H9 (cell line): ENCODE data around the gene FLNA. TPM values are rescaled to one million over a fixed set of nuclear protein-coding genes. Genes with fewer than 3 reads are reported as not detected.

Experiments used
- DNase-seq: peaks from one replicate; pipeline ENCODE4 v3.0.0-alpha.2; 2017
- H2AFZ ChIP-seq: one replicate; pipeline ENCODE4 v1.6.1; 2013; ENCODE audit warnings: mild to moderate bottlenecking, low read length, control low read depth, moderate library complexity
- H2AK5ac ChIP-seq: 2 replicates; pipeline ENCODE4 v1.6.1; 2013; ENCODE audit warnings: low read length, control low read depth, mixed read lengths; ENCODE audit not compliant: insufficient read length
- H2BK120ac ChIP-seq: one replicate; pipeline ENCODE4 v1.6.1; 2013; ENCODE audit warnings: low read depth, mild to moderate bottlenecking, low read length, control low read depth, inconsistent platforms; ENCODE audit not compliant: poor library complexity, severe bottlenecking
- H2BK12ac ChIP-seq: 2 replicates; pipeline ENCODE4 v1.6.1; 2013; ENCODE audit warnings: low read length, control low read depth, mixed read lengths, low read depth; ENCODE audit not compliant: insufficient read length
- H2BK15ac ChIP-seq: 2 replicates; pipeline ENCODE4 v1.6.1; 2013; ENCODE audit warnings: low read depth, low read length, control low read depth
- H2BK20ac ChIP-seq: one replicate; pipeline ENCODE4 v1.6.1; 2013; ENCODE audit warnings: low read depth, mild to moderate bottlenecking, low read length, control low read depth, inconsistent platforms; ENCODE audit not compliant: poor library complexity, severe bottlenecking
- H2BK5ac ChIP-seq: 2 replicates; pipeline ENCODE4 v1.6.1; 2013; ENCODE audit warnings: low read length, control low read depth, mixed read lengths; ENCODE audit not compliant: insufficient read length
- H3K14ac ChIP-seq: 2 replicates; pipeline ENCODE4 v1.6.1; 2013; ENCODE audit warnings: low read length, control low read depth; ENCODE audit not compliant: insufficient read depth
- H3K18ac ChIP-seq: 2 replicates; pipeline ENCODE4 v1.6.1; 2013; ENCODE audit warnings: low read depth, mild to moderate bottlenecking, mixed read lengths, low read length, control low read depth; ENCODE audit not compliant: insufficient read length
- H3K23ac ChIP-seq: 2 replicates; pipeline ENCODE4 v1.6.1; 2013; ENCODE audit warnings: low read length, control low read depth, mixed read lengths, low read depth; ENCODE audit not compliant: insufficient read length
- H3K23me2 ChIP-seq: 2 replicates; pipeline ENCODE4 v1.6.1; 2013; ENCODE audit warnings: low read depth, mild to moderate bottlenecking, mixed read lengths, low read length, control low read depth; ENCODE audit not compliant: insufficient read length, poor library complexity, severe bottlenecking
- H3K27ac ChIP-seq: 2 replicates; pipeline ENCODE4 v1.5.1; 2013; ENCODE audit warnings: low read length, control low read depth, mixed read lengths, low read depth; ENCODE audit not compliant: insufficient read length
- H3K27me3 ChIP-seq: 2 replicates; pipeline ENCODE4 v1.6.1; 2013; ENCODE audit warnings: low read length, control low read depth, inconsistent platforms; ENCODE audit not compliant: insufficient read depth
- H3K4ac ChIP-seq: 2 replicates; pipeline ENCODE4 v1.6.1; 2013; ENCODE audit warnings: low read depth, mild to moderate bottlenecking, control low read depth, inconsistent platforms, low read length, moderate library complexity
- H3K4me1 ChIP-seq: 2 replicates; pipeline ENCODE4 v1.6.1; 2013; ENCODE audit warnings: low read length, control low read depth, inconsistent platforms; ENCODE audit not compliant: insufficient read depth
- H3K4me2 ChIP-seq: 2 replicates; pipeline ENCODE4 v1.6.1; 2013; ENCODE audit warnings: low read length, control low read depth, mixed read lengths; ENCODE audit not compliant: insufficient read length, insufficient read depth
- H3K56ac ChIP-seq: 2 replicates; pipeline ENCODE4 v1.6.1; 2013; ENCODE audit warnings: low read depth, mild to moderate bottlenecking, mixed read lengths, low read length, control low read depth; ENCODE audit not compliant: insufficient read length
- H3K79me1 ChIP-seq: 2 replicates; pipeline ENCODE4 v1.6.1; 2013; ENCODE audit warnings: low read depth, mild to moderate bottlenecking, moderate library complexity, low read length, control low read depth, inconsistent platforms; ENCODE audit not compliant: insufficient read depth, poor library complexity, severe bottlenecking
- H3K79me2 ChIP-seq: 2 replicates; pipeline ENCODE4 v1.6.1; 2013; ENCODE audit warnings: low read length, control low read depth, inconsistent platforms; ENCODE audit not compliant: insufficient read depth
- H3K9ac ChIP-seq: 2 replicates; pipeline ENCODE4 v1.6.1; 2013; ENCODE audit warnings: low read length, control low read depth, mixed read lengths; ENCODE audit not compliant: insufficient read length; ENCODE audit errors: extremely low read depth
- H3K9me3 ChIP-seq: one replicate; pipeline ENCODE4 v1.6.1; 2013; ENCODE audit warnings: low read depth, low read length, inconsistent platforms; ENCODE audit not compliant: control insufficient read depth
- H3T11ph ChIP-seq: one replicate; pipeline ENCODE4 v1.6.1; 2013; ENCODE audit warnings: mild to moderate bottlenecking, low read length, control low read depth, inconsistent platforms
- H4K20me1 ChIP-seq: one replicate; pipeline ENCODE4 v1.6.1; 2013; ENCODE audit not compliant: control insufficient read depth, insufficient read length, insufficient read depth
- H4K5ac ChIP-seq: 2 replicates; pipeline ENCODE4 v1.6.1; 2013; ENCODE audit warnings: low read depth, mild to moderate bottlenecking, mixed read lengths, low read length, control low read depth; ENCODE audit not compliant: insufficient read length
- H4K8ac ChIP-seq: replicated peaks from 2 replicates; pipeline ENCODE4 v1.6.1; 2013; ENCODE audit warnings: low read length, control low read depth, mixed read lengths, low read depth; ENCODE audit not compliant: insufficient read length
- H4K91ac ChIP-seq: 2 replicates; pipeline ENCODE4 v1.6.1; 2013; ENCODE audit warnings: low read depth, mild to moderate bottlenecking, moderate library complexity, mixed read lengths, low read length, control low read depth; ENCODE audit not compliant: insufficient read length
- H3K27ac Mint-ChIP-seq, 3 experiments: 2 replicates in 2 of 3; 3 replicates in 1 of 3; pipeline ENCODE4 v1.8.0; 2020 to 2021; ENCODE audit warnings: mixed read lengths in 3 of 3, mild to moderate bottlenecking in 1 of 3, moderate library complexity in 1 of 3
- H3K27me3 Mint-ChIP-seq: 2 replicates; pipeline ENCODE4 v1.8.0; 2021; ENCODE audit warnings: low read depth, mild to moderate bottlenecking, moderate library complexity, mixed read lengths
- H3K36me3 Mint-ChIP-seq, 3 experiments: 2 replicates in 2 of 3; 3 replicates in 1 of 3; pipeline ENCODE4 v1.8.0; 2020 to 2021; ENCODE audit warnings: low read depth in 3 of 3, mixed read lengths in 3 of 3; ENCODE audit not compliant: insufficient read depth in 1 of 3
- H3K4me1 Mint-ChIP-seq, 2 experiments: 2 replicates each; pipeline ENCODE4 v1.8.0; 2020; ENCODE audit warnings: mixed read lengths in 2 of 2
- H3K4me3 Mint-ChIP-seq, 2 experiments: 2 replicates in 1 of 2; 3 replicates in 1 of 2; pipeline ENCODE4 v1.8.0; 2020 to 2021; ENCODE audit warnings: mild to moderate bottlenecking in 2 of 2, mixed read lengths in 2 of 2, moderate library complexity in 1 of 2
- H3K9me3 Mint-ChIP-seq, 2 experiments: 2 replicates in 1 of 2; 3 replicates in 1 of 2; pipeline ENCODE4 v1.8.0; 2020; ENCODE audit warnings: mild to moderate bottlenecking in 2 of 2, mixed read lengths in 2 of 2, moderate library complexity in 1 of 2
- WGBS: extraction: QIAGEN DNeasy Blood & Tissue Kit; methylation state at CpG from one replicate; pipeline ENCODE4 v1.1.7; 2013; ENCODE audit warnings: missing lambda C conversion rate, low lambda C conversion rate, mixed read lengths; ENCODE audit not compliant: insufficient read length; ENCODE audit errors: extremely low coverage; 5-methylcytosine and 5-hydroxymethylcytosine counted together
- total RNA-seq: library from RNA; stranded (reverse); gene quantifications from 2 replicates; pipeline ENCODE4 v1.2.1, GENCODE V29; 2021
- TF ChIP-seq, protein P1 (sequence below): fragments of 200-600 bp; sonication (generic); conservative IDR thresholded peaks from 3 replicates; pipeline ENCODE4 v1.8.0; 2021; ENCODE audit warnings: antibody characterized with exemption, mild to moderate bottlenecking

The FLNA gene
- total RNA-seq, 1 experiment from 2014 or later = 957 TPM

DNA sequence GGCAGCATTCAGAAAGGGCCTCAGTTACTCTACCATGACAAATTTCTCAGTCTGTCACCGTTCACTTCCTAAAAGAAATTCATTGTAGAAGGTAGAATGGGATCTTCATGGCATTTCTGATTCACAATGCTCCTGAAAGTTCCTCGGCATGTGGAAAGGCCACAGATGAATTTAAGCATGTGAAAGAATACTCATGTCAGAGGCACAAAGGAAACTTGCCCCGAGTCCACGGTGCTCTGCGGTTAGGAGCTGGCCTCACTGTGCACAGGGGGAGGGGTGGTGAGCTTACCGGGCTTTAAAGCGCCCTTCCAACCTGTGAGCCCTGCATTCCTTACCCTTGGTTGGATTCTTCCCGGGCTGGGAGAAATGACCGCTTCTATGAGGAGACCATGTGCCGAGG lies 69.6 kb downstream of the FLNA start:
- Mint-ChIP-seq H3K27me3 (peaks cover 15% of the 10 kb centered on the region), H3K4me1 (peaks cover 2 to 16% of the 10 kb centered on the region in 2 experiments), H3K36me3 (peaks cover 0 to 8% (median 2%) of the 10 kb centered on the region in 3 experiments; a peak in 4 of 7 replicates), H3K9me3 (peaks cover 70 to 76% of the 10 kb centered on the region in 2 experiments), H3K27ac (no peak overlapping the region), H3K4me3 (no peak overlapping the region)
- H3K23ac ChIP-seq = no peak overlapping the region
- H3K4me2 ChIP-seq = no peak overlapping the region
- H3K79me2 ChIP-seq = no peaks in the 10 kb centered on the region
- no peaks in the 10 kb centered on the region for H3K79me1 ChIP-seq
- H3K27me3 ChIP-seq = no peaks in the 10 kb centered on the region
- peaks cover 38% of the 10 kb centered on the region for H3K9me3 ChIP-seq
- no peak overlapping the region for H2BK20ac ChIP-seq
- no peaks in the 10 kb centered on the region for H3K4me1 ChIP-seq
- no peak overlapping the region for H3K9ac ChIP-seq
- no peak overlapping the region for H4K91ac ChIP-seq
- H3K23me2 ChIP-seq = no peaks in the 10 kb centered on the region
- no peak overlapping the region for H3K18ac ChIP-seq
- TF ChIP-seq, protein P1, sequence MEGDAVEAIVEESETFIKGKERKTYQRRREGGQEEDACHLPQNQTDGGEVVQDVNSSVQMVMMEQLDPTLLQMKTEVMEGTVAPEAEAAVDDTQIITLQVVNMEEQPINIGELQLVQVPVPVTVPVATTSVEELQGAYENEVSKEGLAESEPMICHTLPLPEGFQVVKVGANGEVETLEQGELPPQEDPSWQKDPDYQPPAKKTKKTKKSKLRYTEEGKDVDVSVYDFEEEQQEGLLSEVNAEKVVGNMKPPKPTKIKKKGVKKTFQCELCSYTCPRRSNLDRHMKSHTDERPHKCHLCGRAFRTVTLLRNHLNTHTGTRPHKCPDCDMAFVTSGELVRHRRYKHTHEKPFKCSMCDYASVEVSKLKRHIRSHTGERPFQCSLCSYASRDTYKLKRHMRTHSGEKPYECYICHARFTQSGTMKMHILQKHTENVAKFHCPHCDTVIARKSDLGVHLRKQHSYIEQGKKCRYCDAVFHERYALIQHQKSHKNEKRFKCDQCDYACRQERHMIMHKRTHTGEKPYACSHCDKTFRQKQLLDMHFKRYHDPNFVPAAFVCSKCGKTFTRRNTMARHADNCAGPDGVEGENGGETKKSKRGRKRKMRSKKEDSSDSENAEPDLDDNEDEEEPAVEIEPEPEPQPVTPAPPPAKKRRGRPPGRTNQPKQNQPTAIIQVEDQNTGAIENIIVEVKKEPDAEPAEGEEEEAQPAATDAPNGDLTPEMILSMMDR = no peak
- no peak overlapping the region for H2BK15ac ChIP-seq
- H2BK120ac ChIP-seq = no peak overlapping the region
- no peak overlapping the region for H3K14ac ChIP-seq
- H3K4ac ChIP-seq = no peak overlapping the region
- H2BK12ac ChIP-seq = no peak overlapping the region
- H2BK5ac ChIP-seq = no peak overlapping the region
- H2AK5ac ChIP-seq = no peak overlapping the region
- H4K5ac ChIP-seq = no peak overlapping the region
- H3T11ph ChIP-seq = no peak overlapping the region
- no peak for DNase-seq
- no peak overlapping the region for H4K8ac ChIP-seq
- no peak overlapping the region for H3K27ac ChIP-seq
- no CpG with 5 or more reads among the region's 10 CpGs for WGBS
- no peak overlapping the region for H3K56ac ChIP-seq
- no peak overlapping the region for H2AFZ ChIP-seq
- no peaks in the 10 kb centered on the region for H4K20me1 ChIP-seq
